ENCODE data around the gene GNAI2.

DNA sequence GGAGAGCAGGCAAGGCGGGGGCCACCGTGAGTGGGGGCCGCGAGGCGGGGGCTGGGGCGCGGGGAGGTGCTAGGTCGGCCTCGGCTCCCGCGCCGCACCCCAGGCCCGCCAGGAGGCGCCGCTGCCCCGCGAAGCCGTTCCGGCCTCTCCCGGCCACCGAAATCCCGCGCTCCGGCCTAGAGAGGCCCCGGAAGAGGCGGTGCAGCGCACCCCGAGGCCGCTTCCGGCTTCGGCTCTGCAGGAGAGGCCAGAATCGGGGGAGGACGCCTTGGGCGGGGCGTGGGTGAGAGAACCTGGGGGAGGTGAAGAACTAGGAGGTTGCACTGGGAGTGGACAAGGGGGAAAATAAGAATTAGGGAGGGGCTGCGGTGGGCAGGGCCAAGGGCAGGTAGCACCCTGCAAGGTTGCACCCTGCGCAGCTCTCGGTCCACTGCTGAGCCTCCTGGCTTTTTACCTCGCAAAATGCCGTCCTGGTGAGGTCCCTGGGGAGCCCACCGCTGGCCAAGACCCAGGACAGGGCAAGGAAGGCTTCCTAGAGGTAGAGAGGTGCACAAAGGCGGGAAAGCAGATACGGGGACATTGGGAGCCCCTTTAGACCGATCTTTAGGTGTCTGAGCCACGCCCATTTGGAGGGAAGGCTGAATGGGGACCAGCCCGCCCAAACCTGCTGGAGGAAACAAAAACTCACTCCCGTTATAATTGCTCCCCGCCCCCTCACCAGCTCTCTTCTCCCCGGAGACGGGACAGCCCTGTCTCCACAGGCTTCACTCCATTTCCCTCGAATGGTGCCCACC is 8.4 kb upstream of the GNAI2 start:
- TF ChIP-seq POLR2AphosphoS5 (IDR thresholded peaks at IDR 0.05; ENCODE audit: low read depth, low read length) (peak; percentile 58; the same call in 1 of the 2 replicates), TAF1 (IDR thresholded peaks at IDR 0.05; ENCODE audit: borderline replicate concordance, insufficient read depth, low read length) (no peak)

Data from PFSK-1 (cell line).